ENCODE data around the gene DCUN1D2. TPM values are rescaled to one million over a fixed set of nuclear protein-coding genes. Genes with fewer than 3 reads are reported as not detected.

Gene DCUN1D2
- total RNA-seq, 2 experiments from 2014 or later: 9.2 to 16.5 TPM

- ChIA-PET CTCF (ENCODE audit: unreplicated experiment) (no interaction called here), POLR2A (interaction anchor here (0.6 to 0.8 kb wide), 2 partner anchors 17 to 161 kb away, joined by 4 to 5 read pairs; no protein-coding TSS in a partner anchor)
- H3K4me3 ChIP-seq (ENCODE audit: low read depth, low read length, poor library complexity, severe bottlenecking): no peak overlapping the region
- no peak for DNase-seq (ENCODE audit: low spot score)
- H3K36me3 ChIP-seq (ENCODE audit: insufficient read depth, low read length): no peaks in the 10 kb centered on the region
- peaks cover under 1% of the 10 kb centered on the region for H3K4me1 ChIP-seq (ENCODE audit: insufficient read depth, low read length, poor library complexity, severe bottlenecking)
- no peaks in the 10 kb centered on the region for H3K79me2 ChIP-seq (ENCODE audit: insufficient read depth, low read depth, low read length)
- H3K9me2 ChIP-seq (ENCODE audit: insufficient read depth, low read length): no peaks in the 10 kb centered on the region
- no peak overlapping the region for H2AFZ ChIP-seq (ENCODE audit: low read length)
- H3K27ac ChIP-seq (ENCODE audit: low read depth, low read length, poor library complexity, severe bottlenecking): no peak overlapping the region
- H3K9me3 ChIP-seq (ENCODE audit: low read length): no peaks in the 10 kb centered on the region
- no peaks in the 10 kb centered on the region for H4K20me1 ChIP-seq (ENCODE audit: insufficient read depth, low read length)
- TF ChIP-seq EZH2phosphoT487 (IDR thresholded peaks at IDR 0.05; ENCODE audit: borderline replicate concordance, low read depth, low read length) (no peak), CTCF (conservative IDR thresholded peaks at IDR 0.05; ENCODE audit: low read length) (no peak)
- intact Hi-C loops (cut with micrococcal nuclease; ENCODE audit: unreplicated experiment): no loop called here
- BruUV-seq (replicated peaks): no TSS peak
- no peak overlapping the region for H3K4me2 ChIP-seq (ENCODE audit: low read length)
These were observed 64.4 kb downstream of the DCUN1D2 start for GRCh38 chr13:113425941-113426590.

GRCh38 chr13:113423520-113424163 is 66.9 kb downstream of the DCUN1D2 start:
- ChIA-PET CTCF (ENCODE audit: unreplicated experiment) (no interaction called here), POLR2A (no interaction called here)

More at GRCh38 chr13:113423520-113424163, 66.9 kb downstream of the DCUN1D2 start:
- H3K9me2 ChIP-seq (ENCODE audit: insufficient read depth, low read length): no peaks in the 10 kb centered on the region
- no peak for TF ChIP-seq EZH2phosphoT487 (IDR thresholded peaks at IDR 0.05; ENCODE audit: borderline replicate concordance, low read depth, low read length)
- no peak for TF ChIP-seq CTCF (conservative IDR thresholded peaks at IDR 0.05; ENCODE audit: low read length)
- H3K36me3 ChIP-seq (ENCODE audit: insufficient read depth, low read length): no peaks in the 10 kb centered on the region
- H3K27ac ChIP-seq (ENCODE audit: low read depth, low read length, poor library complexity, severe bottlenecking): no peak overlapping the region
- no peaks in the 10 kb centered on the region for H3K9me3 ChIP-seq (ENCODE audit: low read length)
- H4K20me1 ChIP-seq (ENCODE audit: insufficient read depth, low read length): no peaks in the 10 kb centered on the region
- no peak overlapping the region for H3K4me2 ChIP-seq (ENCODE audit: low read length)
- intact Hi-C loops (cut with micrococcal nuclease; ENCODE audit: unreplicated experiment): no loop called here
- BruUV-seq (replicated peaks): no TSS peak
- no peaks in the 10 kb centered on the region for H3K4me1 ChIP-seq (ENCODE audit: insufficient read depth, low read length, poor library complexity, severe bottlenecking)
- no peak overlapping the region for H2AFZ ChIP-seq (ENCODE audit: low read length)
- H3K79me2 ChIP-seq (ENCODE audit: insufficient read depth, low read depth, low read length): no peaks in the 10 kb centered on the region
- DNase-seq (ENCODE audit: low spot score): no peak
- H3K4me3 ChIP-seq (ENCODE audit: low read depth, low read length, poor library complexity, severe bottlenecking): no peak overlapping the region
